GM23338 (cell line): ENCODE measurements around the gene OR2L13. TPM values are rescaled to one million over a fixed set of nuclear protein-coding genes. Genes with fewer than 3 reads are reported as not detected.

Experiments
- ATAC-seq: fragments of 200-7000 bp; cut with Tn5 transposase; 3 replicates; pipeline ENCODE4 v1.9.1; 2020
- DNase-seq: peaks from one replicate; pipeline ENCODE4 v3.0.0-alpha.2; 2015; ENCODE audit warnings: low spot score
- H2AFZ ChIP-seq: fragments of 200-600 bp; sonication (generic); 2 replicates; pipeline ENCODE4 v1.8.0; 2016; ENCODE audit warnings: antibody characterized with exemption, mild to moderate bottlenecking, moderate library complexity
- H3F3A ChIP-seq: fragments of 200-600 bp; sonication (generic); replicated peaks from 2 replicates; pipeline ENCODE4 v1.8.0; 2017; ENCODE audit warnings: antibody characterized with exemption, mixed run types, low read depth
- H3K27ac ChIP-seq: fragments of 200-600 bp; sonication (generic); 2 replicates; pipeline ENCODE4 v1.6.1; 2016; ENCODE audit warnings: low read depth
- H3K27me3 ChIP-seq: fragments of 200-600 bp; sonication (generic); 2 replicates; pipeline ENCODE4 v1.8.0; 2016; ENCODE audit warnings: mild to moderate bottlenecking, mixed run types, moderate library complexity; ENCODE audit not compliant: insufficient read depth
- H3K36me3 ChIP-seq: fragments of 200-600 bp; sonication (generic); 2 replicates; pipeline ENCODE4 v1.8.0; 2016; ENCODE audit warnings: mild to moderate bottlenecking; ENCODE audit not compliant: insufficient read depth
- H3K4me1 ChIP-seq: fragments of 200-600 bp; sonication (generic); 2 replicates; pipeline ENCODE4 v1.8.0; 2016; ENCODE audit warnings: mild to moderate bottlenecking, moderate library complexity; ENCODE audit not compliant: insufficient read depth
- H3K4me2 ChIP-seq: fragments of 200-600 bp; sonication (generic); 2 replicates; pipeline ENCODE4 v1.7.1; 2017; ENCODE audit warnings: mixed run types
- H3K4me3 ChIP-seq: fragments of 200-600 bp; sonication (generic); 2 replicates; pipeline ENCODE4 v1.6.1; 2016; ENCODE audit warnings: mixed run types
- H3K79me2 ChIP-seq: fragments of 200-600 bp; sonication (generic); replicated peaks from 2 replicates; pipeline ENCODE4 v1.8.0; 2017; ENCODE audit warnings: mild to moderate bottlenecking; ENCODE audit not compliant: insufficient read depth
- H3K9me2 ChIP-seq: fragments of 200-600 bp; sonication (generic); 2 replicates; pipeline ENCODE4 v1.8.0; 2017; ENCODE audit not compliant: insufficient read depth
- H4K20me1 ChIP-seq: fragments of 200-600 bp; sonication (generic); replicated peaks from 2 replicates; pipeline ENCODE4 v1.8.0; 2017; ENCODE audit warnings: mild to moderate bottlenecking; ENCODE audit not compliant: insufficient read depth
- H3K27ac Mint-ChIP-seq: 2 replicates; pipeline ENCODE4 v1.8.0; 2020; ENCODE audit warnings: inconsistent platforms, mild to moderate bottlenecking, moderate library complexity, mixed read lengths
- H3K27me3 Mint-ChIP-seq: 3 replicates; pipeline ENCODE4 v1.8.0; 2022; ENCODE audit warnings: low read depth, mild to moderate bottlenecking, moderate library complexity, mixed read lengths, inconsistent platforms; ENCODE audit not compliant: insufficient read depth, poor library complexity
- H3K36me3 Mint-ChIP-seq: 3 replicates; pipeline ENCODE4 v1.8.0; 2021; ENCODE audit warnings: low read depth, mild to moderate bottlenecking, inconsistent platforms, moderate library complexity, mixed read lengths
- H3K4me1 Mint-ChIP-seq: 3 replicates; pipeline ENCODE4 v1.8.0; 2020; ENCODE audit warnings: mild to moderate bottlenecking, inconsistent platforms, mixed read lengths
- H3K4me3 Mint-ChIP-seq: 3 replicates; pipeline ENCODE4 v1.8.0; 2021; ENCODE audit warnings: moderate library complexity, mild to moderate bottlenecking, inconsistent platforms, mixed read lengths
- H3K9me3 Mint-ChIP-seq: 3 replicates; pipeline ENCODE4 v1.8.0; 2020; ENCODE audit warnings: moderate library complexity, mild to moderate bottlenecking, inconsistent platforms, mixed read lengths
- CREB1 ChIP-seq: fragments of 250-450 bp; sonication (Bioruptor Pico); IDR thresholded peaks from 2 replicates; pipeline ENCODE4 v1.5.0; 2020; ENCODE audit warnings: low read depth, mild to moderate bottlenecking, moderate library complexity
- ETS1 ChIP-seq: IDR thresholded peaks from 2 replicates; pipeline ENCODE4 v1.6.1; 2016; ENCODE audit warnings: antibody characterized with exemption
- EZH2 ChIP-seq: fragments of 200-600 bp; sonication (generic); IDR thresholded peaks from one replicate; pipeline ENCODE4 v1.8.0; 2017; ENCODE audit warnings: antibody characterized with exemption, mild to moderate bottlenecking, low read depth; ENCODE audit not compliant: unreplicated experiment
- EZH2phosphoT487 ChIP-seq: fragments of 200-600 bp; sonication (generic); IDR thresholded peaks from one replicate; pipeline ENCODE4 v1.8.1; 2018; ENCODE audit warnings: antibody characterized with exemption; ENCODE audit not compliant: unreplicated experiment
- JUNB ChIP-seq: IDR thresholded peaks from one replicate; pipeline ENCODE4 v1.6.1; 2016; ENCODE audit warnings: antibody characterized with exemption; ENCODE audit not compliant: unreplicated experiment
- NANOG ChIP-seq: IDR thresholded peaks from 2 replicates; pipeline ENCODE4 v1.6.1; 2016; ENCODE audit warnings: antibody characterized with exemption, borderline replicate concordance
- POLR2AphosphoS5 ChIP-seq: IDR thresholded peaks from 2 replicates; pipeline ENCODE4 v1.6.1; 2016; ENCODE audit warnings: antibody characterized with exemption, low read depth
- STAT1 ChIP-seq: IDR thresholded peaks from one replicate; pipeline ENCODE4 v1.6.1; 2016; ENCODE audit warnings: antibody characterized with exemption; ENCODE audit not compliant: unreplicated experiment
- ZNF331 ChIP-seq: fragments of 250-450 bp; sonication (Bioruptor Pico); IDR thresholded peaks from 2 replicates; pipeline ENCODE4 v1.5.0; 2020; ENCODE audit warnings: low read depth, mild to moderate bottlenecking, moderate library complexity
- polyA plus RNA-seq: library from polyadenylated mRNA; unstranded; fragments of >200 nt; fragmentation: Nextera tagmentation; extraction: Ambion mirVana; gene quantifications from 2 replicates; pipeline ENCODE4 v1.2.1, GENCODE V29; 2016
- total RNA-seq: library from RNA; depleted of rRNA; stranded (reverse); fragments of >200 nt; shearing (Covaris generic); gene quantifications from 2 replicates; pipeline ENCODE4 v1.2.3, GENCODE V29; 2014
- TF ChIP-seq, protein P1 (sequence below), 2 experiments: fragments of 200-600 bp in 1 of 2; sonication (generic) in 1 of 2; conservative IDR thresholded peaks; 2 replicates each; pipeline versions ENCODE4 v1.5.1 to v1.6.1; 2016 to 2017; ENCODE audit warnings: antibody characterized with exemption in 2 of 2, low read depth in 2 of 2, mild to moderate bottlenecking in 2 of 2, moderate library complexity in 1 of 2
- TF ChIP-seq, protein P2 (sequence below): IDR thresholded peaks from one replicate; pipeline ENCODE4 v1.6.1; 2018; ENCODE audit warnings: antibody characterized with exemption; ENCODE audit not compliant: unreplicated experiment
- TF ChIP-seq, protein P3 (sequence below): fragments of 250-450 bp; sonication (Bioruptor Pico); IDR thresholded peaks from 2 replicates; pipeline ENCODE4 v1.5.0; 2020; ENCODE audit warnings: mild to moderate bottlenecking, moderate library complexity

Gene OR2L13
- total and polyA plus RNA-seq, 2 experiments from 2014 or later = not detected

DNA sequence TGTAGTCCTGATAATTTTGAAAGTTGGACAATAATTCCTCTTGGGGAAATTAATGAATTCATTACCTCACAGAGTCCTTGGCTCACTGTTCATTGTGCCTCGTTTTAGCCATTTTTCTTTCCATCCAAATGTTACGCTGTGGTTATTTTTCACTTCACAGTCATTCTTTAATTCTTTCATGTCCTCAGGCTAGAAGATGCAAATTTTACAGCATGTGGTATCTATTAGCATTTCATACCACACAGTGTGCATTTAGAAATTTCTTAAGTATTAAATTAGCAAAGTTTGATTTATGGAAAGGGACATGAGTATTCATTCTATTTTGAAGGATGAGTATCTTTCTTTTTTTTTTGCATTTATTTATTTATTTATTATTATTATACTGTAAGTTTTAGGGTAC is 29.9 kb upstream of the OR2L13 start (continued):
- TF ChIP-seq ETS1 = no peak
- no peak for TF ChIP-seq EZH2phosphoT487

GRCh38 chr1:248065604-248066003 is 29.4 kb upstream of the OR2L13 start:
- Mint-ChIP-seq H3K36me3 (peaks cover 11% of the 10 kb centered on the region), H3K27me3 (peaks cover 4% of the 10 kb centered on the region), H3K4me1 (no peaks in the 10 kb centered on the region), H3K27ac (no peak overlapping the region), H3K4me3 (no peak overlapping the region), H3K9me3 (peaks cover 90% of the 10 kb centered on the region)
- Histone ChIP-seq H3K9me2 (no peaks in the 10 kb centered on the region), H3F3A (no peaks in the 10 kb centered on the region), H3K27ac (no peak overlapping the region), H3K4me3 (no peak overlapping the region), H3K27me3 (no peaks in the 10 kb centered on the region), H3K4me1 (no peaks in the 10 kb centered on the region), H3K79me2 (no peaks in the 10 kb centered on the region), H3K36me3 (no peaks in the 10 kb centered on the region), H2AFZ (no peak overlapping the region), H4K20me1 (no peaks in the 10 kb centered on the region), H3K4me2 (no peak overlapping the region)
- ATAC-seq (no peak), DNase-seq (no peak)
- TF ChIP-seq ETS1 = no peak
- TF ChIP-seq STAT1 = no peak
- no peak for TF ChIP-seq POLR2AphosphoS5
- TF ChIP-seq, protein P1, sequence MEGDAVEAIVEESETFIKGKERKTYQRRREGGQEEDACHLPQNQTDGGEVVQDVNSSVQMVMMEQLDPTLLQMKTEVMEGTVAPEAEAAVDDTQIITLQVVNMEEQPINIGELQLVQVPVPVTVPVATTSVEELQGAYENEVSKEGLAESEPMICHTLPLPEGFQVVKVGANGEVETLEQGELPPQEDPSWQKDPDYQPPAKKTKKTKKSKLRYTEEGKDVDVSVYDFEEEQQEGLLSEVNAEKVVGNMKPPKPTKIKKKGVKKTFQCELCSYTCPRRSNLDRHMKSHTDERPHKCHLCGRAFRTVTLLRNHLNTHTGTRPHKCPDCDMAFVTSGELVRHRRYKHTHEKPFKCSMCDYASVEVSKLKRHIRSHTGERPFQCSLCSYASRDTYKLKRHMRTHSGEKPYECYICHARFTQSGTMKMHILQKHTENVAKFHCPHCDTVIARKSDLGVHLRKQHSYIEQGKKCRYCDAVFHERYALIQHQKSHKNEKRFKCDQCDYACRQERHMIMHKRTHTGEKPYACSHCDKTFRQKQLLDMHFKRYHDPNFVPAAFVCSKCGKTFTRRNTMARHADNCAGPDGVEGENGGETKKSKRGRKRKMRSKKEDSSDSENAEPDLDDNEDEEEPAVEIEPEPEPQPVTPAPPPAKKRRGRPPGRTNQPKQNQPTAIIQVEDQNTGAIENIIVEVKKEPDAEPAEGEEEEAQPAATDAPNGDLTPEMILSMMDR (conservative IDR thresholded peaks at IDR 0.05; ENCODE audit: low read depth in 2 of 2) = no peak
- TF ChIP-seq JUNB = no peak
- no peak for TF ChIP-seq EZH2
- no peak for TF ChIP-seq NANOG
- TF ChIP-seq, protein P2, sequence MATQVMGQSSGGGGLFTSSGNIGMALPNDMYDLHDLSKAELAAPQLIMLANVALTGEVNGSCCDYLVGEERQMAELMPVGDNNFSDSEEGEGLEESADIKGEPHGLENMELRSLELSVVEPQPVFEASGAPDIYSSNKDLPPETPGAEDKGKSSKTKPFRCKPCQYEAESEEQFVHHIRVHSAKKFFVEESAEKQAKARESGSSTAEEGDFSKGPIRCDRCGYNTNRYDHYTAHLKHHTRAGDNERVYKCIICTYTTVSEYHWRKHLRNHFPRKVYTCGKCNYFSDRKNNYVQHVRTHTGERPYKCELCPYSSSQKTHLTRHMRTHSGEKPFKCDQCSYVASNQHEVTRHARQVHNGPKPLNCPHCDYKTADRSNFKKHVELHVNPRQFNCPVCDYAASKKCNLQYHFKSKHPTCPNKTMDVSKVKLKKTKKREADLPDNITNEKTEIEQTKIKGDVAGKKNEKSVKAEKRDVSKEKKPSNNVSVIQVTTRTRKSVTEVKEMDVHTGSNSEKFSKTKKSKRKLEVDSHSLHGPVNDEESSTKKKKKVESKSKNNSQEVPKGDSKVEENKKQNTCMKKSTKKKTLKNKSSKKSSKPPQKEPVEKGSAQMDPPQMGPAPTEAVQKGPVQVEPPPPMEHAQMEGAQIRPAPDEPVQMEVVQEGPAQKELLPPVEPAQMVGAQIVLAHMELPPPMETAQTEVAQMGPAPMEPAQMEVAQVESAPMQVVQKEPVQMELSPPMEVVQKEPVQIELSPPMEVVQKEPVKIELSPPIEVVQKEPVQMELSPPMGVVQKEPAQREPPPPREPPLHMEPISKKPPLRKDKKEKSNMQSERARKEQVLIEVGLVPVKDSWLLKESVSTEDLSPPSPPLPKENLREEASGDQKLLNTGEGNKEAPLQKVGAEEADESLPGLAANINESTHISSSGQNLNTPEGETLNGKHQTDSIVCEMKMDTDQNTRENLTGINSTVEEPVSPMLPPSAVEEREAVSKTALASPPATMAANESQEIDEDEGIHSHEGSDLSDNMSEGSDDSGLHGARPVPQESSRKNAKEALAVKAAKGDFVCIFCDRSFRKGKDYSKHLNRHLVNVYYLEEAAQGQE = no peak
- no peak for TF ChIP-seq ZNF331 (CRISPR knock-in tag)
- no peak for TF ChIP-seq EZH2phosphoT487
- TF ChIP-seq, protein P3, sequence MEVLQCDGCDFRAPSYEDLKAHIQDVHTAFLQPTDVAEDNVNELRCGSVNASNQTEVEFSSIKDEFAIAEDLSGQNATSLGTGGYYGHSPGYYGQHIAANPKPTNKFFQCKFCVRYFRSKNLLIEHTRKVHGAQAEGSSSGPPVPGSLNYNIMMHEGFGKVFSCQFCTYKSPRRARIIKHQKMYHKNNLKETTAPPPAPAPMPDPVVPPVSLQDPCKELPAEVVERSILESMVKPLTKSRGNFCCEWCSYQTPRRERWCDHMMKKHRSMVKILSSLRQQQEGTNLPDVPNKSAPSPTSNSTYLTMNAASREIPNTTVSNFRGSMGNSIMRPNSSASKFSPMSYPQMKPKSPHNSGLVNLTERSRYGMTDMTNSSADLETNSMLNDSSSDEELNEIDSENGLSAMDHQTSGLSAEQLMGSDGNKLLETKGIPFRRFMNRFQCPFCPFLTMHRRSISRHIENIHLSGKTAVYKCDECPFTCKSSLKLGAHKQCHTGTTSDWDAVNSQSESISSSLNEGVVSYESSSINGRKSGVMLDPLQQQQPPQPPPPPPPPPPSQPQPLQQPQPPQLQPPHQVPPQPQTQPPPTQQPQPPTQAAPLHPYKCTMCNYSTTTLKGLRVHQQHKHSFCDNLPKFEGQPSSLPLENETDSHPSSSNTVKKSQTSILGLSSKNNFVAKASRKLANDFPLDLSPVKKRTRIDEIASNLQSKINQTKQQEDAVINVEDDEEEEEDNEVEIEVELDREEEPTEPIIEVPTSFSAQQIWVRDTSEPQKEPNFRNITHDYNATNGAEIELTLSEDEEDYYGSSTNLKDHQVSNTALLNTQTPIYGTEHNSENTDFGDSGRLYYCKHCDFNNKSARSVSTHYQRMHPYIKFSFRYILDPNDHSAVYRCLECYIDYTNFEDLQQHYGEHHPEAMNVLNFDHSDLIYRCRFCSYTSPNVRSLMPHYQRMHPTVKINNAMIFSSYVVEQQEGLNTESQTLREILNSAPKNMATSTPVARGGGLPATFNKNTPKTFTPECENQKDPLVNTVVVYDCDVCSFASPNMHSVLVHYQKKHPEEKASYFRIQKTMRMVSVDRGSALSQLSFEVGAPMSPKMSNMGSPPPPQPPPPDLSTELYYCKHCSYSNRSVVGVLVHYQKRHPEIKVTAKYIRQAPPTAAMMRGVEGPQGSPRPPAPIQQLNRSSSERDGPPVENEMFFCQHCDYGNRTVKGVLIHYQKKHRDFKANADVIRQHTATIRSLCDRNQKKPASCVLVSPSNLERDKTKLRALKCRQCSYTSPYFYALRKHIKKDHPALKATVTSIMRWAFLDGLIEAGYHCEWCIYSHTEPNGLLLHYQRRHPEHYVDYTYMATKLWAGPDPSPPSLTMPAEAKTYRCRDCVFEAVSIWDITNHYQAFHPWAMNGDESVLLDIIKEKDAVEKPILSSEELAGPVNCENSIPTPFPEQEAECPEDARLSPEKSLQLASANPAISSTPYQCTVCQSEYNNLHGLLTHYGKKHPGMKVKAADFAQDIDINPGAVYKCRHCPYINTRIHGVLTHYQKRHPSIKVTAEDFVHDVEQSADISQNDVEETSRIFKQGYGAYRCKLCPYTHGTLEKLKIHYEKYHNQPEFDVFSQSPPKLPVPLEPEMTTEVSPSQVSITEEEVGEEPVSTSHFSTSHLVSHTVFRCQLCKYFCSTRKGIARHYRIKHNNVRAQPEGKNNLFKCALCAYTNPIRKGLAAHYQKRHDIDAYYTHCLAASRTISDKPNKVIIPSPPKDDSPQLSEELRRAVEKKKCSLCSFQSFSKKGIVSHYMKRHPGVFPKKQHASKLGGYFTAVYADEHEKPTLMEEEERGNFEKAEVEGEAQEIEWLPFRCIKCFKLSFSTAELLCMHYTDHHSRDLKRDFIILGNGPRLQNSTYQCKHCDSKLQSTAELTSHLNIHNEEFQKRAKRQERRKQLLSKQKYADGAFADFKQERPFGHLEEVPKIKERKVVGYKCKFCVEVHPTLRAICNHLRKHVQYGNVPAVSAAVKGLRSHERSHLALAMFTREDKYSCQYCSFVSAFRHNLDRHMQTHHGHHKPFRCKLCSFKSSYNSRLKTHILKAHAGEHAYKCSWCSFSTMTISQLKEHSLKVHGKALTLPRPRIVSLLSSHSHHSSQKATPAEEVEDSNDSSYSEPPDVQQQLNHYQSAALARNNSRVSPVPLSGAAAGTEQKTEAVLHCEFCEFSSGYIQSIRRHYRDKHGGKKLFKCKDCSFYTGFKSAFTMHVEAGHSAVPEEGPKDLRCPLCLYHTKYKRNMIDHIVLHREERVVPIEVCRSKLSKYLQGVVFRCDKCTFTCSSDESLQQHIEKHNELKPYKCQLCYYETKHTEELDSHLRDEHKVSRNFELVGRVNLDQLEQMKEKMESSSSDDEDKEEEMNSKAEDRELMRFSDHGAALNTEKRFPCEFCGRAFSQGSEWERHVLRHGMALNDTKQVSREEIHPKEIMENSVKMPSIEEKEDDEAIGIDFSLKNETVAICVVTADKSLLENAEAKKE = no peak
- TF ChIP-seq CREB1 (CRISPR knock-in tag) = no peak
